GM21717 (cell line): Measurements from ENCODE around the gene ZMPSTE24.

ENCODE experiments used
- ATAC-seq: cut with Tn5 transposase; IDR thresholded peaks from one replicate; pipeline ENCODE4 v1.9.1; 2021; ENCODE audit warnings: mild to moderate bottlenecking, moderate library complexity; ENCODE audit not compliant: unreplicated experiment

ZMPSTE24 gene

GRCh38 chr1:40303051-40303771 lies 45.2 kb downstream of the ZMPSTE24 start:
- no peak for ATAC-seq

- no peak for ATAC-seq
These were observed 45.8 kb downstream of the ZMPSTE24 start for GRCh38 chr1:40303790-40304189.

GRCh38 chr1:40305451-40305850 lies 47.4 kb downstream of the ZMPSTE24 start:
- ATAC-seq = no peak

- no peak for ATAC-seq
These were observed 47.8 kb downstream of the ZMPSTE24 start for GRCh38 chr1:40305871-40306270.

GRCh38 chr1:40306296-40306695 lies 48.3 kb downstream of the ZMPSTE24 start:
- ATAC-seq = no peak

- ATAC-seq = no peak
These were observed 49.1 kb downstream of the ZMPSTE24 start for GRCh38 chr1:40307186-40307585.

GRCh38 chr1:40308036-40308727 lies 50.1 kb downstream of the ZMPSTE24 start:
- no peak for ATAC-seq

GRCh38 chr1:40309374-40310128 lies 51.5 kb downstream of the ZMPSTE24 start:
- ATAC-seq = no peak

GRCh38 chr1:40310129-40310461 lies 52.1 kb downstream of the ZMPSTE24 start:
- ATAC-seq = no peak

GRCh38 chr1:40310983-40311642 lies 53.1 kb downstream of the ZMPSTE24 start:
- no peak for ATAC-seq

- ATAC-seq = no peak
These were observed 53.7 kb downstream of the ZMPSTE24 start for GRCh38 chr1:40311692-40312091.

GRCh38 chr1:40312238-40313205 lies 54.5 kb downstream of the ZMPSTE24 start:
- no peak for ATAC-seq

GRCh38 chr1:40313329-40313957 lies 55.4 kb downstream of the ZMPSTE24 start:
- ATAC-seq = no peak

- ATAC-seq = no peak
These were observed 56.1 kb downstream of the ZMPSTE24 start for GRCh38 chr1:40313958-40314720.

GRCh38 chr1:40314721-40315238 lies 56.7 kb downstream of the ZMPSTE24 start:
- ATAC-seq = no peak

GRCh38 chr1:40315239-40315794 lies 57.3 kb downstream of the ZMPSTE24 start:
- no peak for ATAC-seq

GRCh38 chr1:40315795-40316594 lies 58.0 kb downstream of the ZMPSTE24 start:
- no peak for ATAC-seq
